ENCODE results near the gene PLD2. TPM values are rescaled to one million over a fixed set of nuclear protein-coding genes. Genes with fewer than 3 reads are reported as not detected.
"Not testable (repeated sequence)": the region's sequence is repeated elsewhere in the genome, so short reads cannot be mapped to it uniquely, and the experiment has no call there.

The PLD2 gene
- total RNA-seq, 3 donors from 2014 or later: 6.5 to 12.6 (median 8.9) TPM

GRCh38 chr17:4808378-4808767 lies 1.4 kb downstream of the PLD2 start:
- H3K4me3 Mint-ChIP-seq: peak overlapping the region; percentile 78
- DNase-seq (no peak), ATAC-seq (no peak)
- no peaks in the 10 kb centered on the region for H3K27me3 Mint-ChIP-seq (ENCODE audit: low read depth)
- H3K9me3 Mint-ChIP-seq: no peaks in the 10 kb centered on the region
- peaks cover 12% of the 10 kb centered on the region for H3K4me1 Mint-ChIP-seq (ENCODE audit: low read depth)
- peaks cover 3% of the 10 kb centered on the region for H3K36me3 Mint-ChIP-seq (ENCODE audit: insufficient read depth)

- DNase-seq: no peak
- Mint-ChIP-seq H3K4me1 (ENCODE audit: low read depth) (peaks cover 12% of the 10 kb centered on the region), H3K27me3 (ENCODE audit: low read depth) (no peaks in the 10 kb centered on the region), H3K36me3 (ENCODE audit: insufficient read depth) (peaks cover 3% of the 10 kb centered on the region), H3K4me3 (no peak overlapping the region), H3K9me3 (no peaks in the 10 kb centered on the region)
- ATAC-seq: no peak
Measured at GRCh38 chr17:4810696-4811290, 3.8 kb downstream of the PLD2 start.

- Mint-ChIP-seq H3K4me1 (ENCODE audit: low read depth) (peaks cover 6% of the 10 kb centered on the region), H3K27me3 (ENCODE audit: low read depth) (no peaks in the 10 kb centered on the region), H3K4me3 (no peak overlapping the region), H3K36me3 (ENCODE audit: insufficient read depth) (peaks cover 5% of the 10 kb centered on the region), H3K9me3 (no peaks in the 10 kb centered on the region)
- ATAC-seq (no peak), DNase-seq (no peak)
Measured at GRCh38 chr17:4811471-4811870, 4.5 kb downstream of the PLD2 start.

- no peak overlapping the region for H3K4me3 Mint-ChIP-seq
- no peaks in the 10 kb centered on the region for H3K27me3 Mint-ChIP-seq (ENCODE audit: low read depth)
- H3K9me3 Mint-ChIP-seq: no peaks in the 10 kb centered on the region
- H3K4me1 Mint-ChIP-seq (ENCODE audit: low read depth): peaks cover 4% of the 10 kb centered on the region
- no peak for ATAC-seq
- H3K36me3 Mint-ChIP-seq (ENCODE audit: insufficient read depth): peaks cover 5% of the 10 kb centered on the region
- no peak for DNase-seq
Measured at GRCh38 chr17:4812690-4813089, 5.7 kb downstream of the PLD2 start.

GRCh38 chr17:4815043-4815675 lies 8.2 kb downstream of the PLD2 start:
- Mint-ChIP-seq H3K4me1 (ENCODE audit: low read depth) (no peaks in the 10 kb centered on the region), H3K36me3 (ENCODE audit: insufficient read depth) (peaks cover 9% of the 10 kb centered on the region), H3K27me3 (ENCODE audit: low read depth) (no peaks in the 10 kb centered on the region), H3K4me3 (no peak overlapping the region), H3K9me3 (no peaks in the 10 kb centered on the region)
- ATAC-seq: no peak
- DNase-seq: no peak

GRCh38 chr17:4816826-4817225 lies 9.9 kb downstream of the PLD2 start:
- H3K4me1 Mint-ChIP-seq (ENCODE audit: low read depth): no peaks in the 10 kb centered on the region
- peaks cover 6% of the 10 kb centered on the region for H3K36me3 Mint-ChIP-seq (ENCODE audit: insufficient read depth)
- DNase-seq: no peak
- no peak for ATAC-seq
- no peaks in the 10 kb centered on the region for H3K27me3 Mint-ChIP-seq (ENCODE audit: low read depth)
- no peaks in the 10 kb centered on the region for H3K9me3 Mint-ChIP-seq
- H3K4me3 Mint-ChIP-seq: no peak overlapping the region

- Mint-ChIP-seq H3K9me3 (no peaks in the 10 kb centered on the region), H3K4me1 (ENCODE audit: low read depth) (no peaks in the 10 kb centered on the region), H3K4me3 (no peak overlapping the region), H3K27me3 (ENCODE audit: low read depth) (no peaks in the 10 kb centered on the region), H3K36me3 (ENCODE audit: insufficient read depth) (peaks cover 6% of the 10 kb centered on the region)
- no peak for ATAC-seq
- DNase-seq: no peak
Measured at GRCh38 chr17:4818276-4818675, 11.3 kb downstream of the PLD2 start.

- DNase-seq: no peak
- no peak for ATAC-seq
Measured at GRCh38 chr17:4822835-4823234, 15.9 kb downstream of the PLD2 start.

GRCh38 chr17:4823373-4824089 lies 16.6 kb downstream of the PLD2 start:
- no peak overlapping the region for H3K4me3 Mint-ChIP-seq
- H3K27me3 Mint-ChIP-seq (ENCODE audit: low read depth): no peaks in the 10 kb centered on the region
- ATAC-seq: no peak
- no peak for DNase-seq
- H3K36me3 Mint-ChIP-seq (ENCODE audit: insufficient read depth): peaks cover 4% of the 10 kb centered on the region
- H3K4me1 Mint-ChIP-seq (ENCODE audit: low read depth): no peaks in the 10 kb centered on the region
- H3K9me3 Mint-ChIP-seq: no peaks in the 10 kb centered on the region

More at GRCh38 chr17:4822835-4823234, 15.9 kb downstream of the PLD2 start:
- peaks cover 4% of the 10 kb centered on the region for H3K36me3 Mint-ChIP-seq (ENCODE audit: insufficient read depth)
- no peak overlapping the region for H3K4me3 Mint-ChIP-seq
- no peaks in the 10 kb centered on the region for H3K4me1 Mint-ChIP-seq (ENCODE audit: low read depth)
- H3K27me3 Mint-ChIP-seq (ENCODE audit: low read depth): no peaks in the 10 kb centered on the region
- H3K9me3 Mint-ChIP-seq: no peaks in the 10 kb centered on the region

GRCh38 chr17:4827399-4827798 lies 20.4 kb downstream of the PLD2 start:
- no peak overlapping the region for H3K4me3 Mint-ChIP-seq
- no peaks in the 10 kb centered on the region for H3K27me3 Mint-ChIP-seq (ENCODE audit: low read depth)
- no peaks in the 10 kb centered on the region for H3K36me3 Mint-ChIP-seq (ENCODE audit: insufficient read depth)
- H3K9me3 Mint-ChIP-seq: no peaks in the 10 kb centered on the region
- DNase-seq (no peak), ATAC-seq (no peak)
- no peaks in the 10 kb centered on the region for H3K4me1 Mint-ChIP-seq (ENCODE audit: low read depth)

- not testable (repeated sequence) for H3K9me3 Mint-ChIP-seq; H3K27me3 Mint-ChIP-seq (ENCODE audit: low read depth); H3K36me3 Mint-ChIP-seq (ENCODE audit: insufficient read depth); DNase-seq
- Mint-ChIP-seq H3K4me1 (ENCODE audit: low read depth) (peaks cover 31% of the 10 kb centered on the region), H3K4me3 (peak overlapping the region; percentile 87)
- ATAC-seq: peak; percentile 15 to 21
Measured at GRCh38 chr17:4832829-4833177, 25.9 kb downstream of the PLD2 start.

- Mint-ChIP-seq H3K36me3 (ENCODE audit: insufficient read depth) (peaks cover 3% of the 10 kb centered on the region), H3K27me3 (ENCODE audit: low read depth) (no peaks in the 10 kb centered on the region), H3K4me1 (ENCODE audit: low read depth) (peaks cover 34% of the 10 kb centered on the region), H3K4me3 (peak within 1 kb of the TSS; percentile 94), H3K9me3 (no peaks in the 10 kb centered on the region)
- DNase-seq (peak; percentile 82), ATAC-seq (peak; percentile 95 to 97)
Measured at GRCh38 chr17:4833178-4833940, 26.4 kb downstream of the PLD2 start, which contains the start of gene MINK1. Gene MINK1 (plus strand): TSS chr17:4833340. CDS start chr17:4833584, 244 bp downstream.

- ATAC-seq: no peak
- Mint-ChIP-seq H3K27me3 (ENCODE audit: low read depth) (no peaks in the 10 kb centered on the region), H3K4me3 (peak overlapping the region; percentile 94)
Measured at GRCh38 chr17:4833941-4834680, 27.2 kb downstream of the PLD2 start.

GRCh38 chr17:4834681-4835020 lies 27.7 kb downstream of the PLD2 start:
- DNase-seq (no peak), ATAC-seq (no peak)
- peaks cover 40% of the 10 kb centered on the region for H3K4me1 Mint-ChIP-seq (ENCODE audit: low read depth)
- peaks cover 7% of the 10 kb centered on the region for H3K36me3 Mint-ChIP-seq (ENCODE audit: insufficient read depth)
- H3K4me3 Mint-ChIP-seq: peak overlapping the region; percentile 94
- no peaks in the 10 kb centered on the region for H3K27me3 Mint-ChIP-seq (ENCODE audit: low read depth)
- H3K9me3 Mint-ChIP-seq: no peaks in the 10 kb centered on the region

More at GRCh38 chr17:4833941-4834680, 27.2 kb downstream of the PLD2 start:
- peaks cover 4% of the 10 kb centered on the region for H3K36me3 Mint-ChIP-seq (ENCODE audit: insufficient read depth)
- H3K4me1 Mint-ChIP-seq (ENCODE audit: low read depth): peaks cover 35% of the 10 kb centered on the region
- DNase-seq: no peak
- no peaks in the 10 kb centered on the region for H3K9me3 Mint-ChIP-seq
